ENCODE data around the gene PNCK. TPM values are rescaled to one million over a fixed set of nuclear protein-coding genes. Genes with fewer than 3 reads are reported as not detected.

Gene PNCK
- total and polyA plus RNA-seq, 2 of the 13 experiments (the other 11 are each of a cell fraction or from before 2014, with no cell fraction given), result 33.1 TPM; not detected in 1

DNA sequence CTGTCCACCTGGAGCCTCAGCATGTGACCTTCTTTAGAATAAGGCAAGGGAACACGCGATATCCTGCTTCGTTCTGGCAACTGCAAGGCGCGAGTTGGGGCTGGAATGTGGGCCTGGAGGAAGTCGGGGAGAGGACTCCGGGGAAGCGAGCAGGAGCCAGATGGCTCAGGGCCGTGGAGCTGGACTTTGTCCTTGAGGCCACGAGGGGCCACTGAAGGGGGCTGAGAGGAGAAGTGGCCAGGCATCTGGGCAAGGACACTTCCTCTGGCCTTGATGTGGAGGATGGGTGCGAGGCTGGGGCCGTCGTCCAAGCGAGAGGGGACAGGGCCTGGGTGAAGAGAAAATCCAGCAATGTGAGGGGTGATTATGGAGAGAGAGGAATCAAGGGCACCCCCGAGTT is 38.8 kb downstream of the PNCK start (continued):
- TF ChIP-seq, protein P1, sequence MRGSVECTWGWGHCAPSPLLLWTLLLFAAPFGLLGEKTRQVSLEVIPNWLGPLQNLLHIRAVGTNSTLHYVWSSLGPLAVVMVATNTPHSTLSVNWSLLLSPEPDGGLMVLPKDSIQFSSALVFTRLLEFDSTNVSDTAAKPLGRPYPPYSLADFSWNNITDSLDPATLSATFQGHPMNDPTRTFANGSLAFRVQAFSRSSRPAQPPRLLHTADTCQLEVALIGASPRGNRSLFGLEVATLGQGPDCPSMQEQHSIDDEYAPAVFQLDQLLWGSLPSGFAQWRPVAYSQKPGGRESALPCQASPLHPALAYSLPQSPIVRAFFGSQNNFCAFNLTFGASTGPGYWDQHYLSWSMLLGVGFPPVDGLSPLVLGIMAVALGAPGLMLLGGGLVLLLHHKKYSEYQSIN (CRISPR knock-in tag; IDR thresholded peaks at IDR 0.05; ENCODE audit: borderline replicate concordance), result no peak
- no peak for TF ChIP-seq ZNF703 (CRISPR knock-in tag; IDR thresholded peaks at IDR 0.05; ENCODE audit: borderline replicate concordance)
- 0 out of 2 replicates have a peak, but pooled peaks have one; percentile 20 for TF ChIP-seq ERF (CRISPR knock-in tag; IDR thresholded peaks at IDR 0.05)
- TF ChIP-seq FOXO1 (CRISPR knock-in tag; IDR thresholded peaks at IDR 0.05), result no peak
- TF ChIP-seq ZNF350 (CRISPR knock-in tag; IDR thresholded peaks at IDR 0.05; ENCODE audit: borderline replicate concordance, low read depth), result peak; percentile 26; the same call in 1 of the 2 replicates
- TF ChIP-seq ZNF746 (CRISPR knock-in tag; IDR thresholded peaks at IDR 0.05), result 0 out of 2 replicates have a peak, but pooled peaks have one; percentile 66
- no peak for TF ChIP-seq SOX13 (IDR thresholded peaks at IDR 0.05)
- TF ChIP-seq SOX13 (CRISPR knock-in tag; conservative IDR thresholded peaks at IDR 0.05 in 1 of 2, IDR thresholded peaks at IDR 0.05 in 1 of 2), result peak in 1 of 2 experiments; percentile 8; a peak in 1 of 4 replicates
- TF ChIP-seq, protein P2, sequence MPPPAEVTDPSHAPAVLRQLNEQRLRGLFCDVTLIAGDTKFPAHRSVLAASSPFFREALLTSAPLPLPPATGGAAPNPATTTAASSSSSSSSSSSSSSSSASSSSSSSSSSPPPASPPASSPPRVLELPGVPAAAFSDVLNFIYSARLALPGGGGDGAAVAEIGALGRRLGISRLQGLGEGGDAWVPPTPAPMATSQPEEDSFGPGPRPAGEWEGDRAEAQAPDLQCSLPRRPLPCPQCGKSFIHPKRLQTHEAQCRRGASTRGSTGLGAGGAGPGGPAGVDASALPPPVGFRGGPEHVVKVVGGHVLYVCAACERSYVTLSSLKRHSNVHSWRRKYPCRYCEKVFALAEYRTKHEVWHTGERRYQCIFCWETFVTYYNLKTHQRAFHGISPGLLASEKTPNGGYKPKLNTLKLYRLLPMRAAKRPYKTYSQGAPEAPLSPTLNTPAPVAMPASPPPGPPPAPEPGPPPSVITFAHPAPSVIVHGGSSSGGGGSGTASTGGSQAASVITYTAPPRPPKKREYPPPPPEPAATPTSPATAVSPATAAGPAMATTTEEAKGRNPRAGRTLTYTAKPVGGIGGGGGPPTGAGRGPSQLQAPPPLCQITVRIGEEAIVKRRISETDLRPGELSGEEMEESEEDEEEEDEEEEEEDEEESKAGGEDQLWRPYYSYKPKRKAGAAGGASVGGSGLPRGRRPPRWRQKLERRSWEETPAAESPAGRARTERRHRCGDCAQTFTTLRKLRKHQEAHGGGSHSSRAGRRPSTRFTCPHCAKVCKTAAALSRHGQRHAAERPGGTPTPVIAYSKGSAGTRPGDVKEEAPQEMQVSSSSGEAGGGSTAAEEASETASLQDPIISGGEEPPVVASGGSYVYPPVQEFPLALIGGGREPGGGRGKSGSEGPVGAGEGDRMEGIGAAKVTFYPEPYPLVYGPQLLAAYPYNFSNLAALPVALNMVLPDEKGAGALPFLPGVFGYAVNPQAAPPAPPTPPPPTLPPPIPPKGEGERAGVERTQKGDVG (CRISPR knock-in tag; IDR thresholded peaks at IDR 0.05; ENCODE audit: borderline replicate concordance), result peak; percentile 90; the same call in 1 of the 2 replicates
- no peak for TF ChIP-seq KDM2A (CRISPR knock-in tag; IDR thresholded peaks at IDR 0.05; ENCODE audit: borderline replicate concordance, low read depth)
- TF ChIP-seq ZNF205 (CRISPR knock-in tag; IDR thresholded peaks at IDR 0.05), result no peak
- no peak for TF ChIP-seq MAZ (IDR thresholded peaks at IDR 0.05; ENCODE audit: borderline replicate concordance, low read depth, low read length)
- 0 out of 2 replicates have a peak, but pooled peaks have one; percentile 33 for TF ChIP-seq MAZ (CRISPR knock-in tag; IDR thresholded peaks at IDR 0.05; ENCODE audit: low read depth)
- no peak for TF ChIP-seq RBAK (CRISPR knock-in tag; IDR thresholded peaks at IDR 0.05)
- TF ChIP-seq, protein P3, sequence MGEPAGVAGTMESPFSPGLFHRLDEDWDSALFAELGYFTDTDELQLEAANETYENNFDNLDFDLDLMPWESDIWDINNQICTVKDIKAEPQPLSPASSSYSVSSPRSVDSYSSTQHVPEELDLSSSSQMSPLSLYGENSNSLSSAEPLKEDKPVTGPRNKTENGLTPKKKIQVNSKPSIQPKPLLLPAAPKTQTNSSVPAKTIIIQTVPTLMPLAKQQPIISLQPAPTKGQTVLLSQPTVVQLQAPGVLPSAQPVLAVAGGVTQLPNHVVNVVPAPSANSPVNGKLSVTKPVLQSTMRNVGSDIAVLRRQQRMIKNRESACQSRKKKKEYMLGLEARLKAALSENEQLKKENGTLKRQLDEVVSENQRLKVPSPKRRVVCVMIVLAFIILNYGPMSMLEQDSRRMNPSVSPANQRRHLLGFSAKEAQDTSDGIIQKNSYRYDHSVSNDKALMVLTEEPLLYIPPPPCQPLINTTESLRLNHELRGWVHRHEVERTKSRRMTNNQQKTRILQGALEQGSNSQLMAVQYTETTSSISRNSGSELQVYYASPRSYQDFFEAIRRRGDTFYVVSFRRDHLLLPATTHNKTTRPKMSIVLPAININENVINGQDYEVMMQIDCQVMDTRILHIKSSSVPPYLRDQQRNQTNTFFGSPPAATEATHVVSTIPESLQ (CRISPR knock-in tag; conservative IDR thresholded peaks at IDR 0.05), result no peak
- no peak for TF ChIP-seq ZNF317 (CRISPR knock-in tag; IDR thresholded peaks at IDR 0.05)
- no peak for TF ChIP-seq SOX6 (IDR thresholded peaks at IDR 0.05)
- peak; percentile 48; the same call in 1 of the 2 replicates for TF ChIP-seq SOX6 (CRISPR knock-in tag; IDR thresholded peaks at IDR 0.05)
- TF ChIP-seq HIVEP1 (CRISPR knock-in tag; IDR thresholded peaks at IDR 0.05), result 0 out of 2 replicates have a peak, but pooled peaks have one; percentile 38
- TF ChIP-seq FOXA3 (CRISPR knock-in tag; IDR thresholded peaks at IDR 0.05), result 0 out of 2 replicates have a peak, but pooled peaks have one; percentile 9
- no peak for TF ChIP-seq ZNF629 (CRISPR knock-in tag; conservative IDR thresholded peaks at IDR 0.05)
- 0 out of 4 replicates have a peak, but pooled peaks of 1 of the 2 experiments have one; percentile 15 for TF ChIP-seq NR2F1 (CRISPR knock-in tag; IDR thresholded peaks at IDR 0.05)
- 0 out of 2 replicates have a peak, but pooled peaks have one; percentile 11 for TF ChIP-seq ARNT2 (CRISPR knock-in tag; IDR thresholded peaks at IDR 0.05; ENCODE audit: low read depth)
- TF ChIP-seq ZBTB7B (CRISPR knock-in tag; IDR thresholded peaks at IDR 0.05), result 0 out of 2 replicates have a peak, but pooled peaks have one; percentile 53

Data from HepG2 (cell line).